ENCODE measurements around the gene MYLK. TPM values are rescaled to one million over a fixed set of nuclear protein-coding genes. Genes with fewer than 3 reads are reported as not detected.

The MYLK gene
- total and polyA plus RNA-seq, 4 donors = 17.1 to 158 (median 41.9) TPM

- no peaks in the 10 kb centered on the region for H3K36me3 ChIP-seq (ENCODE audit: control insufficient read depth in 4 of 4, insufficient read depth in 3 of 4, low read depth in 1 of 4, low read length in 3 of 4)
- peaks cover 3 to 30% (median 22%) of the 10 kb centered on the region in 4 donors for H3K4me1 ChIP-seq (ENCODE audit: control insufficient read depth in 4 of 4, insufficient read depth in 4 of 4, low read length in 3 of 4)
- no peaks in the 10 kb centered on the region for H3K27me3 ChIP-seq (ENCODE audit: control insufficient read depth in 4 of 4, insufficient read depth in 4 of 4, low read length in 3 of 4)
- no peak for TF ChIP-seq RXRA (IDR thresholded peaks at IDR 0.05)
- TF ChIP-seq MAX (IDR thresholded peaks at IDR 0.05) = no peak
- no peak for TF ChIP-seq ZBTB33 (IDR thresholded peaks at IDR 0.05)
- TF ChIP-seq YY1 (IDR thresholded peaks at IDR 0.05) = no peak
- no peak for TF ChIP-seq NR2F2 (IDR thresholded peaks at IDR 0.05)
- no peak for TF ChIP-seq EGR1 (IDR thresholded peaks at IDR 0.05; ENCODE audit: low read depth in 2 of 2)
- no peak overlapping the region for H3K4me3 ChIP-seq (ENCODE audit: low read depth in 1 of 3, low read length in 3 of 3)
- H3K9ac ChIP-seq (ENCODE audit: low read depth in 1 of 2, low read length in 2 of 2) = no peak overlapping the region
- DNase-seq (ENCODE audit: low spot score) = no peak
- 75% methylated on average over 2 of the region's 2 CpGs for WGBS
- no peak overlapping the region for H3K27ac ChIP-seq (ENCODE audit: low read depth in 1 of 2, low read length in 2 of 2)
- H3K9me3 ChIP-seq (ENCODE audit: control insufficient read depth in 4 of 4, low read length in 3 of 4) = no peaks in the 10 kb centered on the region
These were observed 83.8 kb downstream of the MYLK start for GRCh38 chr3:123800362-123800682.

- peak; percentile 42 for DNase-seq (ENCODE audit: low spot score)
- H3K4me1 ChIP-seq (ENCODE audit: control insufficient read depth in 4 of 4, insufficient read depth in 4 of 4, low read length in 3 of 4) = peaks cover 3 to 31% (median 23%) of the 10 kb centered on the region in 4 donors
- no peaks in the 10 kb centered on the region for H3K9me3 ChIP-seq (ENCODE audit: control insufficient read depth in 4 of 4, low read length in 3 of 4)
- peak overlapping the region; percentile 55 to 79 for H3K27ac ChIP-seq (ENCODE audit: low read depth in 1 of 2, low read length in 2 of 2)
- 28% methylated on average over 22 of the region's 22 CpGs for WGBS
- H3K27me3 ChIP-seq (ENCODE audit: control insufficient read depth in 4 of 4, insufficient read depth in 4 of 4, low read length in 3 of 4) = no peaks in the 10 kb centered on the region
- peak overlapping the region; percentile 30 to 69 for H3K9ac ChIP-seq (ENCODE audit: low read depth in 1 of 2, low read length in 2 of 2)
- H3K36me3 ChIP-seq (ENCODE audit: control insufficient read depth in 4 of 4, insufficient read depth in 3 of 4, low read depth in 1 of 4, low read length in 3 of 4) = no peaks in the 10 kb centered on the region
- H3K4me3 ChIP-seq (ENCODE audit: low read depth in 1 of 3, low read length in 3 of 3) = peak overlapping the region; percentile 63 to 93 (median 68)
- TF ChIP-seq NR2F2 (IDR thresholded peaks at IDR 0.05) (peak; percentile 51), REST (IDR thresholded peaks at IDR 0.05) (no peak), FOXA1 (IDR thresholded peaks at IDR 0.05) (no peak), ATF3 (IDR thresholded peaks at IDR 0.05) (no peak), GABPA (IDR thresholded peaks at IDR 0.05 in 1 of 2, conservative IDR thresholded peaks at IDR 0.05 in 1 of 2) (no peak), YY1 (IDR thresholded peaks at IDR 0.05) (peak; percentile 83), RXRA (IDR thresholded peaks at IDR 0.05) (peak; percentile 53 to 62), SP1 (IDR thresholded peaks at IDR 0.05) (peak; percentile 66), EGR1 (IDR thresholded peaks at IDR 0.05; ENCODE audit: low read depth in 2 of 2) (no peak), CTCF (IDR thresholded peaks at IDR 0.05; ENCODE audit: low read depth, low read length, missing input control) (no peak), HNF4A (conservative IDR thresholded peaks at IDR 0.05) (peak; percentile 76 to 88), TAF1 (conservative IDR thresholded peaks at IDR 0.05) (peak; percentile 64), FOXA2 (IDR thresholded peaks at IDR 0.05) (no peak), HNF4G (IDR thresholded peaks at IDR 0.05) (peak; percentile 69), RAD21 (IDR thresholded peaks at IDR 0.05) (peak; percentile 7 to 58), ZBTB33 (IDR thresholded peaks at IDR 0.05) (no peak), MAX (IDR thresholded peaks at IDR 0.05) (peak; percentile 29), JUND (IDR thresholded peaks at IDR 0.05) (no peak)
These were observed 84.4 kb downstream of the MYLK start for GRCh38 chr3:123799544-123800361.

Measured in liver (tissue), 9 donors.